ENCODE measurements around the gene GPR150.

Gene GPR150

DNA sequence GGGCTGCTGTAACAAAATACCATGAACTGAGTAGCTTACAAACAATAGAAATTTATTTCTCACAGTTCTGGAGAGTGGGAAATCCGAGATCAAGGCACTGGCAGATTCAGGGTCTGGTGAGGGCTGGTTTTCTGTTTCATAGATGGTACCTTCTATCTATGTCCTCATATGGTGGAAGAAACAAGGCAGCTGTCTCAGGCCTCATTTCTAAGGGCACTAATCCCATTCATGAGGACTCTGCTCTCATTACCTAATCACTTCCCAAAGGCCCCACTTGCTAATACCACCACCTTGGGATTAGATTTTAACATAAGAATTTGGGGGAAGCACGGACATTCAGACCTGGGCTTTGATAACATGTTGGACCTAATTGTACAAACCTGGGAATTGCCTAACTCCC lies 40.2 kb downstream of the GPR150 start:
- TF ChIP-seq, protein P1, sequence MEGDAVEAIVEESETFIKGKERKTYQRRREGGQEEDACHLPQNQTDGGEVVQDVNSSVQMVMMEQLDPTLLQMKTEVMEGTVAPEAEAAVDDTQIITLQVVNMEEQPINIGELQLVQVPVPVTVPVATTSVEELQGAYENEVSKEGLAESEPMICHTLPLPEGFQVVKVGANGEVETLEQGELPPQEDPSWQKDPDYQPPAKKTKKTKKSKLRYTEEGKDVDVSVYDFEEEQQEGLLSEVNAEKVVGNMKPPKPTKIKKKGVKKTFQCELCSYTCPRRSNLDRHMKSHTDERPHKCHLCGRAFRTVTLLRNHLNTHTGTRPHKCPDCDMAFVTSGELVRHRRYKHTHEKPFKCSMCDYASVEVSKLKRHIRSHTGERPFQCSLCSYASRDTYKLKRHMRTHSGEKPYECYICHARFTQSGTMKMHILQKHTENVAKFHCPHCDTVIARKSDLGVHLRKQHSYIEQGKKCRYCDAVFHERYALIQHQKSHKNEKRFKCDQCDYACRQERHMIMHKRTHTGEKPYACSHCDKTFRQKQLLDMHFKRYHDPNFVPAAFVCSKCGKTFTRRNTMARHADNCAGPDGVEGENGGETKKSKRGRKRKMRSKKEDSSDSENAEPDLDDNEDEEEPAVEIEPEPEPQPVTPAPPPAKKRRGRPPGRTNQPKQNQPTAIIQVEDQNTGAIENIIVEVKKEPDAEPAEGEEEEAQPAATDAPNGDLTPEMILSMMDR (IDR thresholded peaks at IDR 0.05; ENCODE audit: insufficient read depth, low read depth, low read length, missing control alignments): no peak
- no peak for DNase-seq (ENCODE audit: low read depth)

DNA sequence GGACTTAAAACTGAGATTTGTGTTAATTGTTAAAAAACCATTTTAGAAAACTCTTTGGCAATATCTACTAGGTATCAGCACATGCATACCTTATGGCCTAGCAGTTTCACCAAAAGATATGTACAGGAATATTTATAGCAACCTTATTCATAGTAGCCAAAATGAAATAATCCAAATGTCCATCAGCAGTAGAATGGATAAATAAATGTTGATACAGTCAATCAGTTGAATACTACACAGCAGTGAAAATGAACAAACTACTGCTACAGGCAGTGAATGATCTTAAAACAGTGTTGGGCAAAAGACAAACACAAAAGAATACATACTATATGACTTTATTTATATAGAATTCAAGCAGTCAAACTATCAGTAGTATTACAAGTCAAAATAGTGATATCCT lies 43.1 kb downstream of the GPR150 start:
- H3K4me3 ChIP-seq (ENCODE audit: low read length): no peak overlapping the region
- TF ChIP-seq, protein P1 (IDR thresholded peaks at IDR 0.05; ENCODE audit: insufficient read depth, low read depth, low read length, missing control alignments): no peak
- DNase-seq (ENCODE audit: low read depth): no peak

More for the DNA sequence above, 40.2 kb downstream of the GPR150 start:
- H3K4me3 ChIP-seq (ENCODE audit: low read length): no peak overlapping the region

DNA sequence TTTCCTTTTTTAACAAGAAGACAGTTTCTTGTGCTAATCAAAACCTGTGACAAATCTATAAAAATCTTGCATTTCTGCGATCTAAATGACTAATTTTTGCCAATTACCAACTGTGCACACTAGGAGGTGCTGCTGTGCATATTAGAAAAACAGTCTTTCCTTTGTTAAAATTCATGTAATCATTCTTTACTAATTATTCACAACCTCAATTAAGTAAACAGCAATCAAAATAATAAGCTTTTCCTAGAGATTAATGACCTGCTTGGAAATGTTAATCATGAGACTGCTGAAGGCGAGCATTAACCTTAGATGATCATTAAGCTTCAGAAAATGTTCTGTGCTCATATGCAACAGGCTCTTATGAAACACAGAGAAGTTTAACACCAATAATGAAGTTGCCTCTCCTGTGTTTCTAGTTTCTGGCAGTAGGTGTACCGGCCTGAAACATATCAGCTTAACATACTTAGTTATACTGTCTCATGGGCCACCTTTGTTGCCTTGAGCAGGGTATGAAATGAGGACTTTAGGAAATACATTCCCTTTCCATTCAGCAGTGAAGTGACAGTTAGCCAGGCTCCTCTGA lies 44.4 kb downstream of the GPR150 start:
- TF ChIP-seq, protein P1 (IDR thresholded peaks at IDR 0.05; ENCODE audit: insufficient read depth, low read depth, low read length, missing control alignments): peak; percentile 75
- DNase-seq (ENCODE audit: low read depth): peak; percentile 35
- no peak overlapping the region for H3K4me3 ChIP-seq (ENCODE audit: low read length)

- TF ChIP-seq, protein P1 (IDR thresholded peaks at IDR 0.05; ENCODE audit: insufficient read depth, low read depth, low read length, missing control alignments): no peak
- no peak overlapping the region for H3K4me3 ChIP-seq (ENCODE audit: low read length)
- no peak for DNase-seq (ENCODE audit: low read depth)
Observed at GRCh38 chr5:95667061-95667618, 47.3 kb downstream of the GPR150 start.

DNA sequence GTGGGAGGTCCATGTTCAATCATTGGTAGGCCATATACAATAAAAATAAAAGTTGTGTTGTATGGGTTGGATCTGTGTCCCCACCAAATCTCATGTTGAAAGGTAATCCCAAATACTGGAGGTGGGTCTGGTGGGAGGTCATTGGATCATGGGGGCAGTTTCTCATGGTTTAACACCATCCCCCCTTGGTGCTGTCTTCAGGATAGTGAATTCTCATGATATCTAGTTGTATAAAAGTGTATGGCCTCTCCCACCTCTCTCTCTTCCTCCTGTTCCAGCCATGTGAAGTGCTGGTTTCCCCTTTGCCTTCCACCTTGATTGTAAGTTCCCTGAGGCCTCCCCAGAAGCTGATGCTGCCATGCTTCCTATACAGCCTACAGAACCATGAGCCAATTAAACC lies 47.8 kb downstream of the GPR150 start:
- no peak for DNase-seq (ENCODE audit: low read depth)
- TF ChIP-seq, protein P1 (IDR thresholded peaks at IDR 0.05; ENCODE audit: insufficient read depth, low read depth, low read length, missing control alignments): no peak
- H3K4me3 ChIP-seq (ENCODE audit: low read length): no peak overlapping the region

DNA sequence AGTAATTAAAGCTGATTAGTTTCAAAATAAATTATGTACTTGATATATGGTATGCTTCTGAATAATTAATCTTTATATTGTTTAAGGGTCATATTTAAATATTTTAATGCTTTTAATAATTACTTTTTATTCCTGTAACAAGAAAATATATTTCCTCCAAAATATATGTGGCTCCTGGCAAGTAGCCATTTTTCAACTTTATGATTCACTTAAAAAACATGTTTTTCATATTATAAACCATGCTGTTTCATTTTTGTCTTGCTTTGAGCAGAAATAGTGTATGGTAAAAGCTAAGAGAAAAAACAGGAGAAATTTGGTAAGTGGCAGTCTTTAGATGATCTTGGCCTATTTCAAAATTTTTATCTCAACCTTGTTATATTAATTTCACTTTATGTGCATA lies 48.3 kb downstream of the GPR150 start:
- TF ChIP-seq, protein P1 (IDR thresholded peaks at IDR 0.05; ENCODE audit: insufficient read depth, low read depth, low read length, missing control alignments): no peak
- no peak overlapping the region for H3K4me3 ChIP-seq (ENCODE audit: low read length)
- DNase-seq (ENCODE audit: low read depth): no peak

- no peak for DNase-seq (ENCODE audit: low read depth)
- no peak overlapping the region for H3K4me3 ChIP-seq (ENCODE audit: low read length)
- TF ChIP-seq, protein P1 (IDR thresholded peaks at IDR 0.05; ENCODE audit: insufficient read depth, low read depth, low read length, missing control alignments): no peak
Observed at GRCh38 chr5:95668728-95669127, 48.8 kb downstream of the GPR150 start.

Measured in epithelial cell of esophagus (primary cell).